Measurements from ENCODE around the gene MTERF1.

DNA sequence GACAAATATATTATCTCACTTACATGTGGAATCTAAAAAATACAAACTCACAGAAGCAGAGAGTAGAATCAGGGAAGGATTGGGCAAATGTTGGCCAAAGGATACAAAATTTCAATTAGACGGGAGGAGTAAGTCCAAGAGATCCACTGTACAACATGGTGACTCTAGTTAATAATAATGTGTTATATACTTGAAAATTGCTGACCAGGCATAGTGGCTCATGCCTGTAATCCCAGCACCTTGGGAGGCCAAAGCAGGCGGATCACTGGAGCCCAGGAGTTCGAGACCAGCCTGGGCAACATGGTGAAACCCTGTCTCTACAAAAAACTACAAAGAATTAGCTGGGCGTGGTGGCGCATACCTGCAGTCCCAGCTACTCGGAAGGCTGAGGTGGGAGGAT, 16.4 kb downstream of the MTERF1 start:
- TF ChIP-seq CTCF (optimal IDR thresholded peaks at IDR 0.05 in 1 of 3, IDR thresholded peaks at IDR 0.05 in 1 of 3, conservative IDR thresholded peaks at IDR 0.05 in 1 of 3; ENCODE audit: extremely low read depth in 1 of 3, insufficient read depth in 2 of 3, low read length in 3 of 3): no peak
- no peak for TF ChIP-seq EZH2 (IDR thresholded peaks at IDR 0.05; ENCODE audit: low read length)
